ENCODE measurements around the gene CD63.

CD63 gene

DNA sequence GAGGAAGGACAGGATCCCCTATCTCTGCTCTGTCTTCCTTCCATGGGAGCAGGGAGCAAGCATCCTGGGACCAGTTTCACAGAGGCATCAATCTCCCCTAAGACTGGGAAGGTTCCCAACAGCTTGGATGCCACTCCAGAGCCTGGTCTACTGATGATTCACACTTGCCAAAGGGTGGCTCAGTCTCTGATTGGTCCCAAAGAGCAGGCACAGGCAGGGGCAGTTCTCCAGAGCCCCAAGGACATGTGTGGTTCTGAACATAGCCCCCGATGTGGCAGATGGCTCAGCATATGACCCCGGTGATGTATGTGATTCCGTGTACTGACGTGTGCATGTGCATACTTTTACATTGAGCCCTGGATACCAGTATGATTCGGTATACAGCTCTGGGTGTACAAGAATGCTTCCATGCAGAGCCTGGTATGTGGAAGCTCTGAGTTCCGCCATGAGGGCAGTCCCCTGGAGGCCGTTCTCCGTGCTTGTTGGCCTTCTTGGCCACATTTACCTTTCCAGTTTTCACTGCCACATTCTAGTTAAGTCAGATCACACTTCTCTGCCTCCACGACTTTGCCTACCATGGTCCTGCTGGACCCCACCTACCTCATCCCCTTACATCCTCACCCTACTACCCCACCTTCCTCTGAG lies 42.3 kb downstream of the CD63 start:
- DNase-seq = no peak

DNA sequence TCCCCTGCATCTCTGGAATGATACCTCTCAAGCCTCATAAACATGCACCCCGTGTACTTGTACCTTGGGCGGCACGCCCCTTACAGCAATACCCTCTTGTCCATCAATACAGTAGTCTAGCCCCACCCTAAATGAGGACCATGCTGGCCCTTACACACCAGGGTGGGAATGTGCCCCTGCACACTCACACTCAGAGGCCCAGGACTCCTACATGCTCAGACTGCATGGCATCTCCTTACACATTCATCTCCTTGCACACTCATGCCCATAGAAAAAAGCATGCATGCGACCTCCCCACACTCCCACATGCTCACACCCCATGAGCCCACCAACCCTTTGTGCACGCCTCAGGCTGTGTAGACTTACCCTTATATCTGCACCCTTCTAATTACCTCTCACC lies 43.1 kb downstream of the CD63 start:
- DNase-seq = no peak

DNA sequence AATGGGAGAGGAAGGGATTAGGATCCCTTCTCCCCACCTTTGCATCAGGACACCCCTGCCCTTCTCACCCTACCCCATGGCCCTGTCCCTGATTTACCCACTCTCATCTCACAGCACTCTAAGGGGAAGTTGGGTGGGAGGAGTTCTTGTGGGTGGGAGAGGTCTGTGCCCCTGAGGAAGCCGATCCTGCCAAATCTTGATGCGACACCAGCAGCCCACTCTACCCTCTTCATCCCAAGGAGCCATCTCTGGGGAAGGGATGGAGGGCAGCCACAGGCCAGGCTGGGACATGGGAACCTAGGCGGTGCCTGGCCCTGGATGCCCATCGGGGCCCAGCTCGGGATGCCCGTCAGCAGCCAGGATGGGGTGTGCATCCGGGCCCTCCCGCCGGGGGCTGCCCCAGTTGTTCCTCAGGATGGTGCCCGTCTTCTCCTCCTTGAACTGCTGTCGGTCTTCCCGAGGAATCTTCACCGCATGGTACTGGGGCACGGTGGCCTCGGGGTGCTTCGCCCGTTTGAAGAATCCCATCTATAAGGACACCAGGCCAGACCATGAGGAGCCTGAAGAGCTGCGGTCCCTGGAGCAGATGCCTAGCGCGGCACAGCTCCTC lies 43.9 kb downstream of the CD63 start:
- no peak for DNase-seq

DNA sequence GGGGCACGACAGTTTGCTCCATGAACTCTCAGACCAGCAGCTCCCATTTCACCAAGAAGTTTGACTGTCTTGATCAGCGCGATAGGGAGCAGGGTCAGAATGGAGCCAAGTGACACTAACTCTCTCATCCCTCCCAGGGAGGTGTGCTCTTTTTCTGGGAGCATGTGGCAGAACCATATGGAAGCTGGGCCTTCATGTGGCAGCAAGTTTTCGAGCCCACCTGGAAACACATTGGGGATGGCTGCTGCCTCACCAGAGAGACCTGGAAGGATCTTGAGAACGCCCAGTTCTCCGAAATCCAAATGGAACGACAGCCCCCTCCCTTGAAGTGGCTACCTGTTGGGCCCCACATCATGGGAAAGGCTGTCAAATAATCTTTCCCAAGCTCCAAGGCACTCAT lies 45.1 kb downstream of the CD63 start:
- no peak for DNase-seq

DNA sequence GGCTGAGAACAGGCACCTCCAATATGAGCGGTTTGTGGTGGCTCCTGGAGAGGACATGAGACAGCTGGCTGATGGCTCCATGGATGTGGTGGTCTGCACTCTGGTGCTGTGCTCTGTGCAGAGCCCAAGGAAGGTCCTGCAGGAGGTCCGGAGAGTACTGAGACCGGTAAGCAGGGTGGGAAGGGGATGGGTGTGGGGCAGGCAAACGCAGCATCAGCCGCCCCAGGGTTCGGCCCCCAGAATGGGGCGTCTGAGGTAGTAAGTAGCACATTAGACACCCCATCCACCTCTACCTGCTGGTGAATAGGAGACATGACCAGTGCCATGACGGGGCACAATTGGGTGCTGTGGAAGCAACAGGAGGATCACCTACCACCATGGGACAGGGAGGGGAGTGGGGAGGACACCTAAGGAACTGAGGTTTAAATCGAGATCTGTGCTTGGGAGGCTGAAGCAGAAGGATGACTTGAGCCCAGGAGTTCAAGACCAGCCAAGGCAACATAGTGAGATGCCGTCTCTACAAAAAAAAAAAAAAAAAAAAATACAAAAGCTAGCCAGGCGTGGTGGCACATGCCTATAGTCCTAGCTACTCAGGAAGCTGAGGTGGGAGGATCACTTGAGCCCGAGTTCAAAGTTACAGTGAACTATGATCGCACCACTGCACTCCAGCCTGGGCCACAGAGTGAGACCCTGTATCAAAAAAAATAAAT lies 46.6 kb downstream of the CD63 start:
- DNase-seq = no peak

DNA sequence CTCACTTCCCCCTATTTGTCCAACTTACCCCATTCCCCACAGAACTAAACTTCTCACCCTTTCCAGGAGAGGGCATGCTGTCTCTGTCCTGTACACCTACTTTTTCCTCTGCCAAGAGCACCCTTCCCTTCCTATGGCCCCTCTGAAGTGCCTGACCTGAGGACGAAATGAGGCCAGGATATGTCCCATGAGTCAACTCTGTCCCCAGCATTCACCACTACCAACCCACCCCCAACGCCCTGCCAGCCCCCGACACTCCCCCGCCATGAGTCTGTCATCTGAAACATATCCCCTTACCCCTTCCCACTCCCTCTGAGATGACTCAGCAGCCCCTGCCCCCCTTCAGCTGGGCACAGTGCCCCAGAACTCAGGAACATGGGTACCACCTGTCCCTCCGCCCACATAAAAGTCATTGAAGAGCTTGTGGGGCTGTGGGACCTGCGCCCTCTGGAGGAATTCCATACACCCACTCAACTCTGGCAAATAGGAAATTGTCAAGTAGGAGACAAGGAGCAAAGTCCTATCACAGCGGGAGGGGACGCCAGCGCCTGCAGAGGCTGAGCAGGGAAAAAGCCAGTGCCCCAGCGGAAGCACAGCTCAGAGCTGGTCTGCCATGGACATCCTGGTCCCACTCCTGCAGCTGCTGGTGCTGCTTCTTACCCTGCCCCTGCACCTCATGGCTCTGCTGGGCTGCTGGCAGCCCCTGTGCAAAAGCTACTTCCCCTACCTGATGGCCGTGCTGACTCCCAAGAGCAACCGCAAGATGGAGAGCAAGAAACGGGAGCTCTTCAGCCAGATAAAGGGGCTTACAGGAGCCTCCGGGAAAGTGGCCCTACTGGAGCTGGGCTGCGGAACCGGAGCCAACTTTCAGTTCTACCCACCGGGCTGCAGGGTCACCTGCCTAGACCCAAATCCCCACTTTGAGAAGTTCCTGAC lies 47.4 kb downstream of the CD63 start:
- peak; percentile 42 to 52 for DNase-seq

DNA sequence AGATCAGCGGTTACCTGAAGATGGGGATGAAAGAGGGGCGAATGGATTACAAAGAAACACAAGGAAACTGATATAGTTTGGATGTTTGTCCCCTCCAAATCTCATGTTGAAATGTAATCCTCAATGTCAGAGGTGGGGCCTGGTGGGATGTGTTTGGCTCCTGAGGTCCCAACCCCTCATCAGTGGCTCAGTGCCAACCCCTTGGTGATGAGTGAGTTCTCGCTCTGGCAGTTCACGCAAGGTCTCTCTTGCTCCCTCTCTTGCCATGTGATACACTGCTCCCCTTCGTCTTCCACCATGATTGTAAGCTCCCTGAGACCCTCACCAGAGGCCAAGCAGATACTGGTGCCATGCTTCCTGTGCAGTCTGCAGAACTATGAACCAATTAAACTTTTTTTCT lies 49.1 kb downstream of the CD63 start:
- no peak for DNase-seq

DNA sequence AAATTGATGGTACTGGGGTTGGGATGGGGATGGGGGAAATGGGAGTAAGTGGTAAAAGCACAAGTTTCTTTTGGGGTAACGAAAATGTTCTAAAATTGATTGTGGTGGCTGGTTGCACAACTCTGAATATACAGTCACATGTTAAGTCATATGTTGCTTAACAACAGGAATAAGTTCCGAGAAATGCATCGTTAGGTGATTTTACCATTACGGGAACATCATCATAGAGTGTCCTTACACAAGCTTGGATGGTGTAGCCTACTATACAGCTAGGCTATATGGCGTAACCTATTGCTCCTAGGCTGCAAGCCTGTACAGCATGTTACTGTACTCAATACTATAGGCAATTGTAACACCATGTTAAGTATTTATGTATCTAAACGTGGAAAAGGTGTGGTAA lies 52.1 kb downstream of the CD63 start:
- DNase-seq = peak; percentile 81 to 86

DNA sequence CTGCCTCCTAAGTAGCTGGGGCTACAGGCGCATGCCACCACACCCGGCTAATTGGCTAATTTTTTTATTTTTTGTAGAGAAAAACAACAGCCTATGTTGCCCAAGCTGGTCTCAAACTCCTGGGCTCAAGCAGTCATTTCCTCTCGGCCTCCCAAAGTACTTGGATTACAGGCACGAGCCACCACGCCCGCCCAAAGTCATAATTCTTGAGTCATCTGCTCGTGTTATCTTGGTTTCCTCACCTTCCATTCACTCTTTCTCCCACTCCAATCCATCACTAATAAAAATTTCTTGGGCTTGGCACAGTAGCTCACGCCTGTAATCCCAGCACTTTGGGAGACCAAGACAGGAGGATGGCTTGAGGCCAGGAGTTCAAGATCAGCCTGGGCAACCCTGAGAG lies 53.1 kb downstream of the CD63 start:
- peak; percentile 63 to 68 for DNase-seq

Data from inflammatory macrophage (primary cell).